22Rv1 (cell line): ENCODE data around the gene TRIB2.

ENCODE experiments used
- ZFX ChIP-seq: fragments of 450-650 bp; IDR thresholded peaks from 2 replicates; pipeline ENCODE4 v1.6.1; 2017; ENCODE audit warnings: antibody characterized with exemption, borderline replicate concordance
- TF ChIP-seq, protein P1 (sequence below): fragments of 450-650 bp; IDR thresholded peaks from 2 replicates; pipeline ENCODE4 v1.5.1; 2017; ENCODE audit warnings: mild to moderate bottlenecking

- TF ChIP-seq, protein P1, sequence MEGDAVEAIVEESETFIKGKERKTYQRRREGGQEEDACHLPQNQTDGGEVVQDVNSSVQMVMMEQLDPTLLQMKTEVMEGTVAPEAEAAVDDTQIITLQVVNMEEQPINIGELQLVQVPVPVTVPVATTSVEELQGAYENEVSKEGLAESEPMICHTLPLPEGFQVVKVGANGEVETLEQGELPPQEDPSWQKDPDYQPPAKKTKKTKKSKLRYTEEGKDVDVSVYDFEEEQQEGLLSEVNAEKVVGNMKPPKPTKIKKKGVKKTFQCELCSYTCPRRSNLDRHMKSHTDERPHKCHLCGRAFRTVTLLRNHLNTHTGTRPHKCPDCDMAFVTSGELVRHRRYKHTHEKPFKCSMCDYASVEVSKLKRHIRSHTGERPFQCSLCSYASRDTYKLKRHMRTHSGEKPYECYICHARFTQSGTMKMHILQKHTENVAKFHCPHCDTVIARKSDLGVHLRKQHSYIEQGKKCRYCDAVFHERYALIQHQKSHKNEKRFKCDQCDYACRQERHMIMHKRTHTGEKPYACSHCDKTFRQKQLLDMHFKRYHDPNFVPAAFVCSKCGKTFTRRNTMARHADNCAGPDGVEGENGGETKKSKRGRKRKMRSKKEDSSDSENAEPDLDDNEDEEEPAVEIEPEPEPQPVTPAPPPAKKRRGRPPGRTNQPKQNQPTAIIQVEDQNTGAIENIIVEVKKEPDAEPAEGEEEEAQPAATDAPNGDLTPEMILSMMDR = no peak
- TF ChIP-seq ZFX = no peak
Measured at GRCh38 chr2:12693509-12693908, 23.2 kb upstream of the TRIB2 start.
